Breast epithelium (tissue), 4 donors: ENCODE measurements around the gene TPRX2. TPM values are rescaled to one million over a fixed set of nuclear protein-coding genes. Genes with fewer than 3 reads are reported as not detected.
"Not testable (repeated sequence)": the region's sequence is repeated elsewhere in the genome, so short reads cannot be mapped to it uniquely, and the experiment has no call there.

ENCODE experiments used
- DNase-seq, 2 donors: peaks; one replicate each; pipeline ENCODE4 v3.0.0-alpha.2; 2019; ENCODE audit warnings: low spot score in 2 of 2
- H3K27ac ChIP-seq, 2 donors: fragments of 200-600 bp; sonication (generic) in 1 of 2; one replicate each; pipeline ENCODE4 v1.5.1; 2016 to 2019; ENCODE audit warnings: mild to moderate bottlenecking in 1 of 2
- H3K27me3 ChIP-seq, 2 donors: fragments of 200-600 bp; sonication (generic) in 1 of 2; one replicate each; pipeline versions ENCODE4 v1.5.1 to v1.6.0; 2017 to 2019; ENCODE audit warnings: control low read depth in 1 of 2, mild to moderate bottlenecking in 1 of 2
- H3K36me3 ChIP-seq: fragments of 200-600 bp; one replicate; pipeline ENCODE4 v1.5.1; 2019
- H3K4me1 ChIP-seq, 2 donors: fragments of 200-600 bp; sonication (generic); one replicate each; pipeline ENCODE4 v1.5.1; 2016 to 2019; ENCODE audit warnings: control low read depth in 1 of 2
- H3K4me3 ChIP-seq, 3 donors: fragments of 200-600 bp; sonication (generic); 1 replicate in 2 of 3; 2 replicates in 1 of 3; pipeline ENCODE4 v1.5.1; 2016 to 2019; ENCODE audit warnings: mild to moderate bottlenecking in 3 of 3, moderate library complexity in 2 of 3
- H3K9me3 ChIP-seq, 2 donors: fragments of 200-600 bp; sonication (generic) in 1 of 2; one replicate each; pipeline ENCODE4 v1.5.1; 2016 to 2019; ENCODE audit warnings: control low read depth in 1 of 2
- CTCF ChIP-seq, 3 donors: fragments of 450-650 bp; IDR thresholded peaks; one replicate each; pipeline ENCODE4 v1.5.1; 2016 to 2017; ENCODE audit warnings: antibody characterized with exemption in 3 of 3, mild to moderate bottlenecking in 3 of 3, moderate library complexity in 3 of 3
- POLR2A ChIP-seq: fragments of 450-650 bp; IDR thresholded peaks from one replicate; pipeline ENCODE4 v1.6.1; 2016; ENCODE audit warnings: antibody characterized with exemption, mild to moderate bottlenecking, moderate library complexity
- POLR2AphosphoS5 ChIP-seq, 3 donors: sonication (generic); formaldehyde crosslinking; IDR thresholded peaks; one replicate each; pipeline ENCODE4 v1.6.1; 2017; ENCODE audit warnings: antibody characterized with exemption in 3 of 3
- intact Hi-C: fragments of 100-400 bp; cut with DNase I; formaldehyde crosslinking; loops from one replicate; pipeline ENCODE4 v1.15.1; 2023; ENCODE audit warnings: low total_unique reads
- total RNA-seq, 3 donors: library from RNA; depleted of rRNA; stranded (reverse); fragments of >200 nt; gene quantifications; one replicate each; pipeline ENCODE4 v1.1.0, GENCODE V29; 2016

The TPRX2 gene
- total RNA-seq, 3 donors from 2014 or later, result not detected

- Histone ChIP-seq H3K4me3 (no peak overlapping the region), H3K9me3 (no peaks in the 10 kb centered on the region)
- intact Hi-C loops, result no loop called here
Measured at GRCh38 chr19:47861630-47862029, 2.6 kb downstream of the TPRX2 start.

DNA sequence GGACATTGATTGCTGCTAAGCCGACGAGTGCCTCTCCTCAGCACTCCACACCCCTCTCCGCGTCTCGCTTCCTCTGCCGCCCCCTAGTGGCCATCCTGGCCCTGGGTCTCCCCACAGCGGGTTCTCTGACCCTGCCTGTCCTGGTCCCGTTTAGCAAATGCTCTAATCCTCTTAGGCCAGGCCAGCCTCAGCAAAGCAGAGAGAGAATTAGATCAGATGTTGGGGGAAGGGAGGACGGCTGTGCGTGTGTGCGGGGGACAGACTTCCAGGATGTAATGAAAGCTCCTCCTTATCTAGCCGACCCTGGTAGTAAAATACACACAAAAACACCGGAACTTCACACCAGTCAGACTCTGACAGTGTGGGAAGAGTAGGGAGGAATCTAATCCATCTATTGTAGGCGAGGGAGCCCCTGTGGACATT, 4.5 kb downstream of the TPRX2 start:
- Histone ChIP-seq H3K4me1 (no peaks in the 10 kb centered on the region), H3K9me3 (no peaks in the 10 kb centered on the region), H3K4me3 (no peak overlapping the region), H3K36me3 (no peaks in the 10 kb centered on the region), H3K27ac (no peak overlapping the region), H3K27me3 (no peaks in the 10 kb centered on the region)
- TF ChIP-seq POLR2A, result no peak
- TF ChIP-seq CTCF (IDR thresholded peaks at IDR 0.05), result peak in 2 of 3 donors; percentile 65 to 81
- peak; percentile 59 to 83 for DNase-seq
- intact Hi-C loops, result no loop called here

More at GRCh38 chr19:47861630-47862029, 2.6 kb downstream of the TPRX2 start:
- no peak for DNase-seq
- Histone ChIP-seq H3K27me3 (no peaks in the 10 kb centered on the region), H3K36me3 (no peaks in the 10 kb centered on the region), H3K4me1 (no peaks in the 10 kb centered on the region), H3K27ac (no peak overlapping the region)
- TF ChIP-seq POLR2A (no peak), CTCF (IDR thresholded peaks at IDR 0.05) (no peak), POLR2AphosphoS5 (IDR thresholded peaks at IDR 0.05) (no peak)

DNA sequence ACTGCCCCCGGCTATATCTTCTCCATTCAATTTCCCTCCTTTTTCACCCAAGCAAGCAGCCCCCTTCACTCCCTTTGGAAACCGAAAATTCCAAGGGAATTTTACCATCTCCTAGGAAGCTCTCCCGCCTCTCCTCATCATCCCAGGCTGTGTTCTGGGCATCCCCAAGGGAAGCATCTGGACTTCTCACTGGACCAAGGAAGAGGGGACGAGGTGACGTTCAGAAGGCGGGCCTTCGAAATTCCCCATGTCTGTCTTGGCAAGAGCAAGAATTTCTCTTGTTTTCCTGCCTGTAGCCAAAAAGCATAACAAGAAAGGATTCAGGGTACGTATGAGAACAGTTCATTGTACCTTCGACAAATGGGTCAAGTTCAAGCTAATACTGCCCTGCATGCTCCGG, 6.1 kb downstream of the TPRX2 start:
- TF ChIP-seq POLR2A (no peak), CTCF (IDR thresholded peaks at IDR 0.05) (no peak), POLR2AphosphoS5 (IDR thresholded peaks at IDR 0.05) (no peak)
- intact Hi-C loops, result no loop called here
- no peak for DNase-seq
- Histone ChIP-seq H3K27me3 (no peaks in the 10 kb centered on the region), H3K9me3 (no peaks in the 10 kb centered on the region), H3K27ac (no peak overlapping the region), H3K4me1 (no peaks in the 10 kb centered on the region), H3K36me3 (no peaks in the 10 kb centered on the region), H3K4me3 (no peak overlapping the region)

GRCh38 chr19:47878906-47879305, 19.9 kb downstream of the TPRX2 start:
- DNase-seq, result no peak
- TF ChIP-seq CTCF (IDR thresholded peaks at IDR 0.05) (no peak), POLR2A (no peak), POLR2AphosphoS5 (IDR thresholded peaks at IDR 0.05) (no peak)
- no peak overlapping the region for H3K27ac ChIP-seq
- peaks cover 0 to 11% of the 10 kb centered on the region in 2 donors for H3K27me3 ChIP-seq
- no peaks in the 10 kb centered on the region for H3K9me3 ChIP-seq
- intact Hi-C loops, result no loop called here
- H3K4me3 ChIP-seq, result no peak overlapping the region
- H3K36me3 ChIP-seq, result no peaks in the 10 kb centered on the region
- no peaks in the 10 kb centered on the region for H3K4me1 ChIP-seq

GRCh38 chr19:47879385-47879784, 20.4 kb downstream of the TPRX2 start:
- H3K4me3 ChIP-seq, H3K27me3 ChIP-seq, intact Hi-C loops, H3K9me3 ChIP-seq, H3K4me1 ChIP-seq, H3K36me3 ChIP-seq, DNase-seq, H3K27ac ChIP-seq: not testable (repeated sequence)

- intact Hi-C loops, result no loop called here
- Histone ChIP-seq H3K27me3 (peaks cover 0 to 6% of the 10 kb centered on the region in 2 donors), H3K9me3 (no peaks in the 10 kb centered on the region), H3K27ac (no peak overlapping the region), H3K36me3 (no peaks in the 10 kb centered on the region), H3K4me3 (no peak overlapping the region), H3K4me1 (no peaks in the 10 kb centered on the region)
- TF ChIP-seq CTCF (IDR thresholded peaks at IDR 0.05) (no peak), POLR2A (no peak), POLR2AphosphoS5 (IDR thresholded peaks at IDR 0.05) (no peak)
- no peak for DNase-seq
Measured at GRCh38 chr19:47881757-47882156, 22.7 kb downstream of the TPRX2 start.
